NCI-H187 (cell line): Measurements from ENCODE around the gene RNU2-63P.
"Not testable (repeated sequence)": the region's sequence is repeated elsewhere in the genome, so short reads cannot be mapped to it uniquely, and the experiment has no call there.

Experiments
- DNase-seq, 2 experiments: peaks; one replicate each; lab custom pipeline; 2025; lab: John Stamatoyannopoulos, UW

Gene RNU2-63P

DNA sequence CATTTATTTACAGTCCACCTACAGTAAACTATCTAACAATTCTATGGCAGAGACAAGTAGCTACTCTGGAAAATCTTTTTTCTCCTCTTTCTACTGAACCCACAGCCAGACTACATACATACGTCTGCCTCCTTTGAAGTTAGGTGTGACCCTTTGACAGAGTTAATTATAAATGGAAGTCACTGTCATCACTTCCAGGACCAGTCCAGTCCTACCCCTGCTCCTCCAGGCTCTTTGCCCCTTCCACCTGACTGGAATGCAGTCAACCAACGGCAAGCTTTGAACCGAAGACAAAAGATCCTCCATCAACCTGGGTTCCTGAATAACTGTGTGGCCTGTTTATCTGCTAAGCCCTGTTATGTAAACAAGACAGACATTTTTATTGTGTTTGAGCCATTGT is 35.2 kb downstream of the RNU2-63P start:
- not testable (repeated sequence) for DNase-seq

DNA sequence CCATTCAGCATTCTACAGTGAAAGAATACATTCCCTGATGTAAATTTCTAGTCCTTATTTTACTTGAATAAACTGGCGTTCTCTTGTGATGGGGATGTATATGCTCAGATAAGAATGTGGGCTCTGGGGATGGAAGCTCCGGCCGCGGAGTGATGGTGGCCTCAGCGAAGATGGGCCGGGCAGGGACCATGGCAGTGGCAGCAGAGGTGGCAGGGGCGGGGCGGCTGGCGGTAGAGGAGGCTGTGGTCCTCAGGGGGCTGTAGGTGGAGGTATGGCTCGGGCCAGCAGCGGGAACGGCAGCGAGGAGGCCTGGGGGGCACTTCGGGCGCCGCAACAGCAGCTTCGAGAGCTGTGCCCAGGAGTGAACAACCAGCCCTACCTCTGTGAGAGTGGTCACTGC is 44.0 kb downstream of the RNU2-63P start:
- DNase-seq: not testable (repeated sequence)
